HEK293T (cell line): Measurements from ENCODE around the gene IGF1R.

Source experiments
- CTCF ChIA-PET: fragments of 350-600 bp; formaldehyde crosslinking; extraction: SDS; loops from one replicate; lab custom pipeline; 2021; ENCODE audit warnings: antibody characterized with exemption, inconsistent platforms; lab: Yijun Ruan, JAX
- POLR2A ChIA-PET: fragments of 350-600 bp; formaldehyde crosslinking; extraction: SDS; loops from one replicate; lab custom pipeline; 2020; ENCODE audit warnings: antibody characterized with exemption, inconsistent platforms; lab: Yijun Ruan, JAX
- DNase-seq: peaks from one replicate; pipeline ENCODE4 v3.0.0; 2012; ENCODE audit warnings: mixed read lengths; ENCODE audit errors: extremely low spot score
- ARNT ChIP-seq: fragments of 450-650 bp; IDR thresholded peaks from 2 replicates; pipeline ENCODE4 v1.6.1; 2017; ENCODE audit warnings: mild to moderate bottlenecking
- BHLHE40 ChIP-seq: fragments of 450-650 bp; IDR thresholded peaks from 2 replicates; pipeline ENCODE4 v1.6.1; 2016; ENCODE audit warnings: mild to moderate bottlenecking, moderate library complexity, borderline replicate concordance
- CTBP1 ChIP-seq: fragments of 450-650 bp; IDR thresholded peaks from 2 replicates; pipeline ENCODE4 v1.6.1; 2016; ENCODE audit warnings: borderline replicate concordance
- ELF4 ChIP-seq: fragments of 450-650 bp; IDR thresholded peaks from 2 replicates; pipeline ENCODE4 v1.6.1; 2017; ENCODE audit warnings: antibody characterized with exemption
- FOXA1 ChIP-seq: fragments of 450-650 bp; IDR thresholded peaks from 2 replicates; pipeline ENCODE4 v1.6.1; 2016; ENCODE audit warnings: mild to moderate bottlenecking
- FOXK2 ChIP-seq: fragments of 450-650 bp; IDR thresholded peaks from 2 replicates; pipeline ENCODE4 v1.6.1; 2016; ENCODE audit warnings: mild to moderate bottlenecking
- FOXM1 ChIP-seq: fragments of 450-650 bp; IDR thresholded peaks from 2 replicates; pipeline ENCODE4 v1.6.1; 2017; ENCODE audit warnings: mild to moderate bottlenecking, borderline replicate concordance
- HDGF ChIP-seq: fragments of 450-650 bp; IDR thresholded peaks from 2 replicates; pipeline ENCODE4 v1.6.1; 2017; ENCODE audit warnings: antibody characterized with exemption, borderline replicate concordance
- L3MBTL2 ChIP-seq: fragments of 450-650 bp; conservative IDR thresholded peaks from 2 replicates; pipeline ENCODE4 v1.6.1; 2016; ENCODE audit warnings: mild to moderate bottlenecking
- LEF1 ChIP-seq: fragments of 450-650 bp; IDR thresholded peaks from 2 replicates; pipeline ENCODE4 v1.6.1; 2017; ENCODE audit warnings: mild to moderate bottlenecking, borderline replicate concordance
- NFRKB ChIP-seq: fragments of 450-650 bp; IDR thresholded peaks from 2 replicates; pipeline ENCODE4 v1.6.1; 2016; ENCODE audit warnings: mild to moderate bottlenecking, moderate library complexity
- PKNOX1 ChIP-seq: fragments of 450-650 bp; IDR thresholded peaks from 2 replicates; pipeline ENCODE4 v1.6.1; 2016
- SP1 ChIP-seq: fragments of 450-650 bp; IDR thresholded peaks from 2 replicates; pipeline ENCODE4 v1.6.1; 2017
- SUZ12 ChIP-seq: fragments of 450-650 bp; IDR thresholded peaks from 2 replicates; pipeline ENCODE4 v1.6.1; 2016; ENCODE audit warnings: mild to moderate bottlenecking
- TARDBP ChIP-seq: fragments of 450-650 bp; IDR thresholded peaks from 2 replicates; pipeline ENCODE4 v1.6.1; 2016
- ZNF384 ChIP-seq: fragments of 450-650 bp; IDR thresholded peaks from 2 replicates; pipeline ENCODE4 v1.6.1; 2016

The IGF1R gene

GRCh38 chr15:98674336-98674735 lies 26.0 kb downstream of the IGF1R start:
- ChIA-PET POLR2A (no interaction called here), CTCF (interaction anchor here (0.6 to 1.2 kb wide), 4 partner anchors 15 to 105 kb away, joined by 3 to 4 read pairs (median 3); no protein-coding TSS in a partner anchor)
- TF ChIP-seq ELF4 (no peak), L3MBTL2 (no peak), ZNF384 (no peak), SP1 (no peak), LEF1 (no peak), NFRKB (no peak), SUZ12 (no peak), FOXA1 (no peak), PKNOX1 (no peak), HDGF (no peak)
- DNase-seq, result no peak

- CTCF ChIA-PET, result no interaction called here
- no peak for DNase-seq
- no peak for TF ChIP-seq ELF4
- TF ChIP-seq CTBP1, result no peak
- no peak for TF ChIP-seq NFRKB
- TF ChIP-seq HDGF, result no peak
- no peak for TF ChIP-seq SUZ12
- no peak for TF ChIP-seq TARDBP
- no peak for TF ChIP-seq ZNF384
- TF ChIP-seq FOXM1, result no peak
- TF ChIP-seq SP1, result no peak
- no peak for TF ChIP-seq LEF1
- TF ChIP-seq L3MBTL2, result no peak
- TF ChIP-seq BHLHE40, result no peak
- TF ChIP-seq FOXK2, result no peak
- POLR2A ChIA-PET, result interaction anchor here (0.7 kb wide), 1 partner anchor 13 kb away, joined by 3 read pairs; no protein-coding TSS in a partner anchor
Observed at GRCh38 chr15:98676586-98677270, 28.4 kb downstream of the IGF1R start.

GRCh38 chr15:98677345-98678059 lies 29.2 kb downstream of the IGF1R start:
- POLR2A ChIA-PET, result no interaction called here
- CTCF ChIA-PET, result no interaction called here
- TF ChIP-seq FOXA1 (no peak), L3MBTL2 (no peak), PKNOX1 (0 out of 2 replicates have a peak, but pooled peaks have one; percentile 38), LEF1 (no peak)
- DNase-seq, result no peak

GRCh38 chr15:98678484-98678883 lies 30.1 kb downstream of the IGF1R start:
- ChIA-PET CTCF (no interaction called here), POLR2A (no interaction called here)
- TF ChIP-seq FOXM1 (no peak), ZNF384 (0 out of 2 replicates have a peak, but pooled peaks have one; percentile 13)
- DNase-seq, result no peak

GRCh38 chr15:98681061-98681460 lies 32.7 kb downstream of the IGF1R start:
- no peak for TF ChIP-seq L3MBTL2
- ChIA-PET CTCF (interaction anchor here (0.7 kb wide), 1 partner anchor 49 kb away, joined by 3 read pairs; no protein-coding TSS in a partner anchor), POLR2A (no interaction called here)
- DNase-seq, result no peak

GRCh38 chr15:98682992-98683701 lies 34.8 kb downstream of the IGF1R start:
- POLR2A ChIA-PET, result interaction anchor here (0.8 kb wide), 1 partner anchor 12 kb away, joined by 3 read pairs; no protein-coding TSS in a partner anchor
- TF ChIP-seq SUZ12 (no peak), NFRKB (no peak), FOXK2 (no peak), PKNOX1 (no peak), L3MBTL2 (no peak), SP1 (no peak), ARNT (no peak), FOXA1 (no peak), TARDBP (no peak)
- CTCF ChIA-PET, result interaction anchor here (0.6 to 1.2 kb wide), 2 partner anchors 7 to 168 kb away, joined by 3 to 4 read pairs; no protein-coding TSS in a partner anchor
- DNase-seq, result no peak
